Esophagus squamous epithelium (tissue), 4 donors: ENCODE measurements around the gene SNX9.

Experiments used
- POLR2A ChIP-seq, 4 donors: fragments of 450-650 bp; IDR thresholded peaks; one replicate each; pipeline ENCODE4 v1.6.1; 2017; ENCODE audit warnings: antibody characterized with exemption in 4 of 4, mild to moderate bottlenecking in 4 of 4, moderate library complexity in 3 of 4
- TF ChIP-seq, protein P1 (sequence below), 6 experiments: fragments of 450-650 bp in 4 of 6; fragments of 200-600 bp in 2 of 6; sonication (generic) in 2 of 6; IDR thresholded peaks; one replicate each; pipeline ENCODE4 v1.5.1; 2016 to 2019; ENCODE audit warnings: antibody characterized with exemption in 6 of 6, mild to moderate bottlenecking in 4 of 6, moderate library complexity in 4 of 6

DNA sequence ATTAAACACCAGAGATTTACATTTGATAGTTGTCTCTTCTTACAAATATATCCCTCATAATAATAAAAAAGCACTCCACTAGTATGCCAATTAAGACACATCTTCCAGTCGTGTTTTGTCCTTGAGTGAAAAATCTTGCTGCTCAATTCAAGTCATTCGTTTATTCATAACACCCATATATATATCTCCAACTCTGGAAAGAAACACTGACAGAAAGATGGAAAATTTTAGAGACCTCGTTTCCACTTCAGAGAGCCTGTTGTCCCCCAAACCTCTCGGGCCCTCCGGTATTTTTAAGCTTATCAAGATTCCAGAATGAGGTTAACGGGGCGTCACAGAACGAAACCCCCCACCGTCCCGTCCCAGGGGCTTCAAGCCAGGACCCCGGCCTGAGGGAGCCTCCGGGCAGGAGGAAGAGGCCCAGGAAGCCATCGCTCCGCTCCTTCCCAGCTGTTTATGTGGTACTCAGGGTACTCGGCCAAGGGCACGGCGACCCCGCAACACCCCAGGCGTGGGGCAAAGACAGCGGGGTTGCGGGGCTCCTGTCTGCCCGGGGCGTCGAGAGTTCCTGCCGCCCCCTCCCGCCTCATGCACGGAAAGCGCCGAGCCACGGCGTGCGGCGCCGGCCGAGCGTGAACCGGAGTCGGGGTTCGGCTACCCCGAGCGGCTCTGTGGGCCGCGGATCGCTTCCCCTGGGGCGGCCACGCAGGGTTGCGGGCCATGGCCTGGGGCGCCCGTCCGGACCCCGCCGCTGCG lies 623 bp upstream of the SNX9 start:
- TF ChIP-seq, protein P1, sequence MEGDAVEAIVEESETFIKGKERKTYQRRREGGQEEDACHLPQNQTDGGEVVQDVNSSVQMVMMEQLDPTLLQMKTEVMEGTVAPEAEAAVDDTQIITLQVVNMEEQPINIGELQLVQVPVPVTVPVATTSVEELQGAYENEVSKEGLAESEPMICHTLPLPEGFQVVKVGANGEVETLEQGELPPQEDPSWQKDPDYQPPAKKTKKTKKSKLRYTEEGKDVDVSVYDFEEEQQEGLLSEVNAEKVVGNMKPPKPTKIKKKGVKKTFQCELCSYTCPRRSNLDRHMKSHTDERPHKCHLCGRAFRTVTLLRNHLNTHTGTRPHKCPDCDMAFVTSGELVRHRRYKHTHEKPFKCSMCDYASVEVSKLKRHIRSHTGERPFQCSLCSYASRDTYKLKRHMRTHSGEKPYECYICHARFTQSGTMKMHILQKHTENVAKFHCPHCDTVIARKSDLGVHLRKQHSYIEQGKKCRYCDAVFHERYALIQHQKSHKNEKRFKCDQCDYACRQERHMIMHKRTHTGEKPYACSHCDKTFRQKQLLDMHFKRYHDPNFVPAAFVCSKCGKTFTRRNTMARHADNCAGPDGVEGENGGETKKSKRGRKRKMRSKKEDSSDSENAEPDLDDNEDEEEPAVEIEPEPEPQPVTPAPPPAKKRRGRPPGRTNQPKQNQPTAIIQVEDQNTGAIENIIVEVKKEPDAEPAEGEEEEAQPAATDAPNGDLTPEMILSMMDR (IDR thresholded peaks at IDR 0.05) = no peak
- TF ChIP-seq POLR2A (IDR thresholded peaks at IDR 0.05) = no peak
